Sigmoid colon (tissue), 4 donors: ENCODE data around the gene SMAD3.

Experiments used
- EP300 ChIP-seq, 4 donors: sonication (generic); formaldehyde crosslinking; IDR thresholded peaks; one replicate each; pipeline ENCODE4 v1.6.1; 2017; ENCODE audit warnings: antibody characterized with exemption in 4 of 4
- POLR2A ChIP-seq, 2 donors: fragments of 450-650 bp; IDR thresholded peaks; one replicate each; pipeline ENCODE4 v1.6.1; 2016; ENCODE audit warnings: antibody characterized with exemption in 2 of 2, mild to moderate bottlenecking in 2 of 2, moderate library complexity in 2 of 2
- POLR2AphosphoS5 ChIP-seq, 4 donors: sonication (generic); formaldehyde crosslinking; IDR thresholded peaks; one replicate each; pipeline ENCODE4 v1.6.1; 2017; ENCODE audit warnings: antibody characterized with exemption in 4 of 4
- TF ChIP-seq, protein P1 (sequence below), 4 experiments: fragments of 450-650 bp in 3 of 4; fragments of 200-600 bp in 1 of 4; IDR thresholded peaks; one replicate each; pipeline ENCODE4 v1.5.1; 2016 to 2019; ENCODE audit warnings: antibody characterized with exemption in 4 of 4, mild to moderate bottlenecking in 3 of 4, moderate library complexity in 2 of 4

- TF ChIP-seq POLR2A (IDR thresholded peaks at IDR 0.05) (no peak), POLR2AphosphoS5 (IDR thresholded peaks at IDR 0.05) (no peak), EP300 (IDR thresholded peaks at IDR 0.05) (no peak)
- TF ChIP-seq, protein P1, sequence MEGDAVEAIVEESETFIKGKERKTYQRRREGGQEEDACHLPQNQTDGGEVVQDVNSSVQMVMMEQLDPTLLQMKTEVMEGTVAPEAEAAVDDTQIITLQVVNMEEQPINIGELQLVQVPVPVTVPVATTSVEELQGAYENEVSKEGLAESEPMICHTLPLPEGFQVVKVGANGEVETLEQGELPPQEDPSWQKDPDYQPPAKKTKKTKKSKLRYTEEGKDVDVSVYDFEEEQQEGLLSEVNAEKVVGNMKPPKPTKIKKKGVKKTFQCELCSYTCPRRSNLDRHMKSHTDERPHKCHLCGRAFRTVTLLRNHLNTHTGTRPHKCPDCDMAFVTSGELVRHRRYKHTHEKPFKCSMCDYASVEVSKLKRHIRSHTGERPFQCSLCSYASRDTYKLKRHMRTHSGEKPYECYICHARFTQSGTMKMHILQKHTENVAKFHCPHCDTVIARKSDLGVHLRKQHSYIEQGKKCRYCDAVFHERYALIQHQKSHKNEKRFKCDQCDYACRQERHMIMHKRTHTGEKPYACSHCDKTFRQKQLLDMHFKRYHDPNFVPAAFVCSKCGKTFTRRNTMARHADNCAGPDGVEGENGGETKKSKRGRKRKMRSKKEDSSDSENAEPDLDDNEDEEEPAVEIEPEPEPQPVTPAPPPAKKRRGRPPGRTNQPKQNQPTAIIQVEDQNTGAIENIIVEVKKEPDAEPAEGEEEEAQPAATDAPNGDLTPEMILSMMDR (IDR thresholded peaks at IDR 0.05) = no peak
These were observed 40.4 kb upstream of the SMAD3 start for GRCh38 chr15:67024998-67025368.
